K562 (cell line): ENCODE data around the gene NKAIN4. TPM values are rescaled to one million over a fixed set of nuclear protein-coding genes. Genes with fewer than 3 reads are reported as not detected.

Experiments
- ATAC-seq: fragments of 200-7000 bp; cut with Tn5 transposase; 3 replicates; pipeline ENCODE4 v1.9.1; 2020; ENCODE audit warnings: moderate library complexity
- BruUV-seq: library from RNA; stranded (reverse); fragments of 400-500 nt; replicated peaks from 2 replicates; lab custom pipeline; 2021; lab: Mats Ljungman, UMichigan
- CTCF ChIA-PET: fragments of 300-600 bp; formaldehyde crosslinking; extraction: SDS; loops from one replicate; lab custom pipeline; 2021; ENCODE audit warnings: low intra/inter-chr PET ratio; lab: Yijun Ruan, JAX
- POLR2A ChIA-PET: fragments of 300-600, 350-650 bp; sonication (Branson Sonifier 250); formaldehyde crosslinking; extraction: SDS; loops from one replicate; lab custom pipeline; 2021; ENCODE audit warnings: antibody characterized with exemption, inconsistent platforms; lab: Yijun Ruan, JAX
- DNase-seq, 4 experiments: peaks; one replicate each; pipeline versions ENCODE4 v3.0.0 to v3.0.0-alpha.2; 2011 to 2018; ENCODE audit warnings: low spot score in 3 of 4, mixed read lengths in 3 of 4; ENCODE audit errors: extremely low read depth in 1 of 4
- FAIRE-seq: peaks from 2 replicates; lab custom pipeline; 2011; peaks lifted over from hg19 to GRCh38; lab: Jason Lieb, UNC
- H2AFZ ChIP-seq: 2 replicates; pipeline ENCODE4 v1.6.0; 2011; ENCODE audit warnings: low read depth, low read length, control low read depth, inconsistent platforms
- H3K27ac ChIP-seq: fragments of 200-600 bp; 3 replicates; pipeline ENCODE4 v1.8.0; 2011; ENCODE audit warnings: low read depth, mild to moderate bottlenecking, control low read depth, inconsistent platforms, low read length, moderate library complexity, mixed read lengths; ENCODE audit errors: extremely low read depth
- H3K27me3 ChIP-seq, 2 experiments: fragments of 300-600 bp in 1 of 2; 2 replicates in 1 of 2; 3 replicates in 1 of 2; pipeline versions ENCODE4 v1.6.0 to v1.8.0; 2011; ENCODE audit warnings: inconsistent platforms in 2 of 2, low read length in 2 of 2, mild to moderate bottlenecking in 1 of 2, mixed read lengths in 1 of 2, moderate library complexity in 1 of 2; ENCODE audit not compliant: control insufficient read depth in 2 of 2, insufficient read depth in 2 of 2
- H3K36me3 ChIP-seq: fragments of 300-600 bp; 3 replicates; pipeline ENCODE4 v1.8.0; 2011; ENCODE audit warnings: mild to moderate bottlenecking, low read length, inconsistent platforms; ENCODE audit not compliant: control insufficient read depth, insufficient read depth
- H3K4me1 ChIP-seq, 2 experiments: fragments of 200-600 bp in 1 of 2; replicated peaks in 1 of 2; 2 replicates in 1 of 2; 3 replicates in 1 of 2; pipeline versions ENCODE4 v1.5.1 to v1.8.0; 2011; ENCODE audit warnings: inconsistent platforms in 2 of 2, low read length in 2 of 2, mild to moderate bottlenecking in 1 of 2, mixed read lengths in 1 of 2, moderate library complexity in 1 of 2; ENCODE audit not compliant: control insufficient read depth in 2 of 2, insufficient read depth in 2 of 2
- H3K4me2 ChIP-seq: 2 replicates; pipeline ENCODE4 v1.6.1; 2011; ENCODE audit warnings: low read length, control low read depth, inconsistent platforms, mixed read lengths; ENCODE audit not compliant: insufficient read depth
- H3K4me3 ChIP-seq: fragments of 200-600 bp; sonication (generic), shearing (Covaris generic); 2 replicates; pipeline ENCODE4 v1.5.1; 2016; ENCODE audit warnings: control low read depth, inconsistent platforms
- H3K79me2 ChIP-seq: fragments of 200-600 bp; 3 replicates; pipeline ENCODE4 v1.8.0; 2011; ENCODE audit warnings: low read length, inconsistent platforms; ENCODE audit not compliant: control insufficient read depth, insufficient read depth
- H3K9ac ChIP-seq, 2 experiments: 2 replicates each; pipeline versions ENCODE4 v1.6.0 to v1.6.1; 2011; ENCODE audit warnings: low read depth in 2 of 2, low read length in 2 of 2, control low read depth in 1 of 2, inconsistent platforms in 1 of 2, mild to moderate bottlenecking in 1 of 2, mixed read lengths in 1 of 2; ENCODE audit not compliant: insufficient read depth in 1 of 2
- H3K9me1 ChIP-seq: one replicate; pipeline ENCODE4 v1.6.0; 2011; ENCODE audit warnings: inconsistent platforms, mild to moderate bottlenecking, low read length, moderate library complexity; ENCODE audit not compliant: control insufficient read depth, insufficient read depth
- H3K9me3 ChIP-seq: replicated peaks from 2 replicates; pipeline ENCODE4 v1.5.1; 2011; ENCODE audit warnings: low read depth, low read length, inconsistent platforms; ENCODE audit not compliant: control insufficient read depth, insufficient read depth
- H4K20me1 ChIP-seq: replicated peaks from 2 replicates; pipeline ENCODE4 v1.6.1; 2011; ENCODE audit warnings: low read length, inconsistent platforms, mixed read lengths; ENCODE audit not compliant: control insufficient read depth, insufficient read depth
- MTF1 ChIP-seq: fragments of 250-450 bp; sonication (Bioruptor Pico); IDR thresholded peaks from 2 replicates; pipeline ENCODE4 v1.9.0; 2021; ENCODE audit warnings: moderate library complexity, mild to moderate bottlenecking, inconsistent platforms, borderline replicate concordance
- RBM22 ChIP-seq: fragments of 200-400 bp; formaldehyde crosslinking; IDR thresholded peaks from 2 replicates; pipeline ENCODE4 v1.6.1; 2018; ENCODE audit warnings: low read length, low read depth; ENCODE audit not compliant: poor library complexity, severe bottlenecking
- RHOXF2B ChIP-seq: fragments of 250-450 bp; sonication (Bioruptor Pico); conservative IDR thresholded peaks from 2 replicates; pipeline ENCODE4 v1.5.1; 2021
- SMC3 ChIP-seq: conservative IDR thresholded peaks from 2 replicates; pipeline ENCODE4 v1.6.1; 2011; ENCODE audit warnings: low read depth, low read length, improper control_type of control experiment; ENCODE audit not compliant: insufficient read depth
- TRIM25 ChIP-seq: fragments of 450-650 bp; IDR thresholded peaks from 2 replicates; pipeline ENCODE4 v1.7.0; 2016; ENCODE audit warnings: borderline replicate concordance
- ZBTB40 ChIP-seq, 2 experiments: fragments of 450-650 bp in 1 of 2; sonication (generic) in 1 of 2; formaldehyde crosslinking in 1 of 2; IDR thresholded peaks; 2 replicates each; pipeline versions ENCODE4 v1.7.1 to v1.9.0; 2016 to 2022; ENCODE audit warnings: inconsistent platforms in 1 of 2, mild to moderate bottlenecking in 1 of 2, missing genetic modification reagents in 1 of 2
- ZFP36 ChIP-seq: fragments of 150-350 bp; IDR thresholded peaks from 2 replicates; pipeline ENCODE4 v1.6.1; 2018; ENCODE audit warnings: low read length, low read depth; ENCODE audit not compliant: partially characterized antibody
- ZNF507 ChIP-seq: conservative IDR thresholded peaks from 2 replicates; pipeline ENCODE4 v1.6.1; 2017; ENCODE audit warnings: missing genetic modification characterization, missing compliant biosample characterization
- WGBS: fragments of 100-300 bp; shearing (Covaris generic); methylation state at CpG from one replicate; pipeline ENCODE4 v1.1.6; 2016; ENCODE audit warnings: low coverage, mixed read lengths; ENCODE audit not compliant: insufficient coverage; ENCODE audit errors: missing lambda C conversion rate; 5-methylcytosine and 5-hydroxymethylcytosine counted together
- in situ Hi-C: fragments of 300-500 bp; cut with MboI; formaldehyde crosslinking; loops from 4 replicates; pipeline ENCODE4 v1.15.0; 2018; ENCODE audit warnings: inconsistent platforms, mixed read lengths
- intact Hi-C: fragments of 100-400 bp; cut with micrococcal nuclease; formaldehyde crosslinking; loops from 2 replicates; pipeline ENCODE4 v1.14.2; 2022
- polyA plus RNA-seq, 8 experiments: library from polyadenylated mRNA; depleted of rRNA in 4 of 8; stranded (reverse) in 5 of 8; unstranded in 3 of 8; fragments of >200 nt; fragmentation: Nextera tagmentation in 2 of 8; fragmentation: Illumina TruSeq in 1 of 8; extraction: Ambion mirVana in 2 of 8; extraction: Trizol in 1 of 8; gene quantifications; 2 replicates each; pipeline versions ENCODE4 v1.2.1 to v1.2.3, GENCODE V29; 2011 to 2014; ENCODE audit warnings: inconsistent platforms in 1 of 8, missing spikeins in 1 of 8
- total RNA-seq, 7 experiments: library from RNA; depleted of rRNA in 6 of 7; stranded (reverse); fragments of >200 nt in 6 of 7; fragmentation: Illumina TruSeq in 2 of 7; extraction: Trizol in 2 of 7; gene quantifications; 2 replicates each; pipeline versions ENCODE4 v1.2.1 to v1.2.3, GENCODE V29; 2011 to 2021; ENCODE audit warnings: low replicate concordance in 1 of 7

Gene NKAIN4
- total and polyA plus RNA-seq, 9 of the 15 experiments (the other 6 are each of a cell fraction or from before 2014, with no cell fraction given), result not detected

- DNase-seq, result no peak
- no peak overlapping the region for H3K4me2 ChIP-seq
- in situ Hi-C loops, result no loop called here
- no peak overlapping the region for H3K4me3 ChIP-seq
- no peak overlapping the region for H3K9ac ChIP-seq
- H3K4me1 ChIP-seq, result peaks cover 0 to 9% of the 10 kb centered on the region in 2 experiments; a peak in 1 of 5 replicates
- no peak for FAIRE-seq
- no peak for ATAC-seq
- H2AFZ ChIP-seq, result no peak overlapping the region
- intact Hi-C loops, result no loop called here
- TF ChIP-seq SMC3 (no peak), ZBTB40 (IDR thresholded peaks at IDR 0.05) (no peak), ZBTB40 (CRISPR knock-in tag; IDR thresholded peaks at IDR 0.05) (no peak), TRIM25 (no peak), ZNF507 (peak; percentile 93), RHOXF2B (CRISPR knock-in tag) (no peak), RBM22 (no peak), MTF1 (CRISPR knock-in tag) (no peak), ZFP36 (no peak)
- CTCF ChIA-PET, result no interaction called here
- POLR2A ChIA-PET, result no interaction called here
- no peaks in the 10 kb centered on the region for H3K9me3 ChIP-seq
- WGBS, result 13% methylated on average over 1 of the region's 1 CpG
- no peak overlapping the region for H3K27ac ChIP-seq
- BruUV-seq, result no TSS peak
- H3K9me1 ChIP-seq, result no peaks in the 10 kb centered on the region
- no peaks in the 10 kb centered on the region for H3K36me3 ChIP-seq
- peaks cover 0 to 24% of the 10 kb centered on the region in 2 experiments; a peak in 4 of 5 replicates for H3K27me3 ChIP-seq
- H4K20me1 ChIP-seq, result no peaks in the 10 kb centered on the region
- no peaks in the 10 kb centered on the region for H3K79me2 ChIP-seq
Measured at GRCh38 chr20:63301671-63302070, 47.4 kb upstream of the NKAIN4 start.
